ENCODE measurements around the gene TEP1.

Gene TEP1

DNA sequence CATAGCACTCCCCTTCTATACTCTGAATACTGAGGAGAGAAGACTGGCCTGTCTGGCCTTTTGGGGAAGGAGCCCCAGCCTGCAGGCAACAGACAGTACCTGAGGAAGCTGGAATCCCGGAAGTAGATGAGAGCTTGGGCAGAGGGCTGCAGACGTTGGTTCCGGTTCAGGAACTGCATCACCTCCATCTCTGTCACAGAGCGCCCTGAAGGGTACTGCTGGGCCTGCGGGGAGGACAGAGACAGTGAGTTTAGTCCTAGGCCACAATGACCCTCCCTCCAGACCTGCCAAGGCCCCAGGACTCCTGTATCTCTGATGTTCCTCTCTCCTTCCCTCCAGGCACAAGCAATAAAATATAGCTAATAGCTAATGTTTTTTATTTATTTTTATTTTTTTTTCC lies 28.4 kb downstream of the TEP1 start:
- Histone ChIP-seq H3K27me3 (ENCODE audit: insufficient read depth, low read length) (no peaks in the 10 kb centered on the region), H3K9ac (ENCODE audit: low read depth, low read length) (no peak overlapping the region), H3K36me3 (ENCODE audit: insufficient read depth, low read length) (peaks cover 80% of the 10 kb centered on the region), H3K4me1 (ENCODE audit: insufficient read depth, low read length) (peaks cover 3% of the 10 kb centered on the region; the same call in 1 of the 2 replicates), H3K4me3 (ENCODE audit: low read length) (no peak overlapping the region), H3K9me3 (ENCODE audit: insufficient read depth, low read depth, low read length) (no peaks in the 10 kb centered on the region), H3K27ac (ENCODE audit: low read depth, low read length) (no peak overlapping the region)
- 95% methylated on average over 5 of the region's 5 CpGs for WGBS

- H3K27me3 ChIP-seq (ENCODE audit: insufficient read depth, low read length) = no peaks in the 10 kb centered on the region
- H3K4me1 ChIP-seq (ENCODE audit: insufficient read depth, low read length) = peaks cover 3% of the 10 kb centered on the region; the same call in 1 of the 2 replicates
- no peak overlapping the region for H3K4me3 ChIP-seq (ENCODE audit: low read length)
- H3K27ac ChIP-seq (ENCODE audit: low read depth, low read length) = no peak overlapping the region
- H3K9ac ChIP-seq (ENCODE audit: low read depth, low read length) = no peak overlapping the region
- peaks cover 80% of the 10 kb centered on the region for H3K36me3 ChIP-seq (ENCODE audit: insufficient read depth, low read length)
- no peaks in the 10 kb centered on the region for H3K9me3 ChIP-seq (ENCODE audit: insufficient read depth, low read depth, low read length)
- 89% methylated on average over 7 of the region's 7 CpGs for WGBS
These were observed 29.0 kb downstream of the TEP1 start for GRCh38 chr14:20384321-20384720.

DNA sequence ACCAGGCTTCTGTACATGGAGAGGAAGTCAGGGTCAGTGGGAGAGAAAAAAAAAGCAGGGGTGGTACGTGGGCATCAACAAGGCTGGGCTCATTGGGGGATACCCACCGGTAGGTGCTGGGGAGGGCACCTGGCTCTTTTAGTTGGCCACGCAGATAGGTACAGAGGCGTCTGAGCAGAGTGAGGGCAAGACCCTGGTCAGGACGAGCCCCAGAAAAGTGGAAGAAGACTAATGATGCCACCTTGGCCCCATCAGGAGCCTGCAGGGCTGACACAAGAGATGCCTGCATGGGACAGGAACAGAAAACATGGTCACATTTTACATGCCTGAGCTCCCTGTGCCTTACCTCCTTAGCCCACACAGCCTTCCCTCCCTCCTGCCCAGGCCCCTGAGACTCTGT lies 29.7 kb downstream of the TEP1 start:
- WGBS = 90% methylated on average over 5 of the region's 5 CpGs
- no peaks in the 10 kb centered on the region for H3K9me3 ChIP-seq (ENCODE audit: insufficient read depth, low read depth, low read length)
- no peak overlapping the region for H3K9ac ChIP-seq (ENCODE audit: low read depth, low read length)
- H3K27ac ChIP-seq (ENCODE audit: low read depth, low read length) = no peak overlapping the region
- H3K36me3 ChIP-seq (ENCODE audit: insufficient read depth, low read length) = peaks cover 82% of the 10 kb centered on the region
- no peak overlapping the region for H3K4me3 ChIP-seq (ENCODE audit: low read length)
- peaks cover 3% of the 10 kb centered on the region; the same call in 1 of the 2 replicates for H3K4me1 ChIP-seq (ENCODE audit: insufficient read depth, low read length)
- no peaks in the 10 kb centered on the region for H3K27me3 ChIP-seq (ENCODE audit: insufficient read depth, low read length)

DNA sequence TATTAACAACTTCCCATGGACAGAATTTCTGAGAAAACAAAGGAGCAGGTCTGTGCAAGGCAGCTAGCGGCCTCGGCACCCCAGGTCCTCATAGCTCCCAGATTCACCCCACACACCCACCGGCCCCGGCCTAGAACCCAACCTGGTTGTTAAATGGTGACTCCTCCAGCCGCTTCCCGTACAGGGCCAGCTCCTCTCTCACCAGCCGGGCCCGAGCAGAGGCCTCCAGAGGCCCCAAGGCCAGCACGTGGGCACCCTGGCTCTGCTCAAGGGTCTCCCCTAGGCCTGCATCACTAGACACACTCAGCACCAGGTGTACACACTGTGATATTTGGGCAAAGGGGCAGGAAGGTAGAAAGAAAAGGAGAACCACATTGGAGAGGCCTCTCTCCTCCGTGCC lies 30.3 kb downstream of the TEP1 start:
- H3K9ac ChIP-seq (ENCODE audit: low read depth, low read length) = no peak overlapping the region
- no peaks in the 10 kb centered on the region for H3K9me3 ChIP-seq (ENCODE audit: insufficient read depth, low read depth, low read length)
- WGBS = 96% methylated on average over 10 of the region's 10 CpGs
- H3K27ac ChIP-seq (ENCODE audit: low read depth, low read length) = no peak overlapping the region
- no peak overlapping the region for H3K4me3 ChIP-seq (ENCODE audit: low read length)
- H3K4me1 ChIP-seq (ENCODE audit: insufficient read depth, low read length) = no peaks in the 10 kb centered on the region; the same call in 1 of the 2 replicates
- H3K27me3 ChIP-seq (ENCODE audit: insufficient read depth, low read length) = no peaks in the 10 kb centered on the region
- H3K36me3 ChIP-seq (ENCODE audit: insufficient read depth, low read length) = peaks cover 84% of the 10 kb centered on the region

- Histone ChIP-seq H3K9me3 (ENCODE audit: insufficient read depth, low read depth, low read length) (no peaks in the 10 kb centered on the region), H3K36me3 (ENCODE audit: insufficient read depth, low read length) (peaks cover 83% of the 10 kb centered on the region), H3K27ac (ENCODE audit: low read depth, low read length) (no peak overlapping the region), H3K4me1 (ENCODE audit: insufficient read depth, low read length) (no peaks in the 10 kb centered on the region; the same call in 1 of the 2 replicates), H3K27me3 (ENCODE audit: insufficient read depth, low read length) (no peaks in the 10 kb centered on the region), H3K9ac (ENCODE audit: low read depth, low read length) (no peak overlapping the region), H3K4me3 (ENCODE audit: low read length) (no peak overlapping the region)
- WGBS = 94% methylated on average over 12 of the region's 12 CpGs
These were observed 30.8 kb downstream of the TEP1 start for GRCh38 chr14:20382526-20382925.

GRCh38 chr14:20381341-20381740 lies 32.0 kb downstream of the TEP1 start:
- no peak overlapping the region for H3K4me3 ChIP-seq (ENCODE audit: low read length)
- H3K27ac ChIP-seq (ENCODE audit: low read depth, low read length) = no peak overlapping the region
- H3K4me1 ChIP-seq (ENCODE audit: insufficient read depth, low read length) = no peaks in the 10 kb centered on the region
- 94% methylated on average over 7 of the region's 7 CpGs for WGBS
- H3K36me3 ChIP-seq (ENCODE audit: insufficient read depth, low read length) = peaks cover 92% of the 10 kb centered on the region
- no peak overlapping the region for H3K9ac ChIP-seq (ENCODE audit: low read depth, low read length)
- H3K9me3 ChIP-seq (ENCODE audit: insufficient read depth, low read depth, low read length) = no peaks in the 10 kb centered on the region
- H3K27me3 ChIP-seq (ENCODE audit: insufficient read depth, low read length) = no peaks in the 10 kb centered on the region

- peaks cover 92% of the 10 kb centered on the region for H3K36me3 ChIP-seq (ENCODE audit: insufficient read depth, low read length)
- WGBS = 95% methylated on average over 6 of the region's 6 CpGs
- no peaks in the 10 kb centered on the region for H3K9me3 ChIP-seq (ENCODE audit: insufficient read depth, low read depth, low read length)
These were observed 32.6 kb downstream of the TEP1 start for GRCh38 chr14:20380681-20381080.

DNA sequence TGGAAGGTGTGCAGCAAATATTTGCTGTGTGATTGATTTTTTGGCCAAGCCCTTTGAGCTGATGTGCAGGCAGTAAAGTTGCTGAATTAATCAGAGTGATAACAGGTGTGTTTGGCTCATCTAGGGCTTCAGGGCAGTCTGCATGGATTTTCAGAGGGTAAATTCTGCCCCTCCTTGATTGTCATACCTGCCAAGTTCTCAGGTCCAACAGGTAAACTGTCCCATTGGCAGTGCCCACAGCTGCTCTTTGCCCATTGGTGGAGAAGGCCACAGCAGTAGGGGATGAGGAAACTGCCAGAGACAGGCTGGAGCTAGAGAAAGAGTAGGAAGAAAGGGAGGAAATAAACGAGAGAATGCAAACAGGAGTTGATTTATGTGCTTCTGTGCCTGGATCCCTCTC lies 33.6 kb downstream of the TEP1 start:
- Histone ChIP-seq H3K27me3 (ENCODE audit: insufficient read depth, low read length) (no peaks in the 10 kb centered on the region), H3K36me3 (ENCODE audit: insufficient read depth, low read length) (peaks cover 90% of the 10 kb centered on the region), H3K4me3 (ENCODE audit: low read length) (no peak overlapping the region), H3K9ac (ENCODE audit: low read depth, low read length) (no peak overlapping the region), H3K4me1 (ENCODE audit: insufficient read depth, low read length) (no peaks in the 10 kb centered on the region), H3K9me3 (ENCODE audit: insufficient read depth, low read depth, low read length) (no peaks in the 10 kb centered on the region), H3K27ac (ENCODE audit: low read depth, low read length) (no peak overlapping the region)
- 93% methylated on average over 1 of the region's 1 CpG for WGBS

More at GRCh38 chr14:20380681-20381080, 32.6 kb downstream of the TEP1 start:
- Histone ChIP-seq H3K27me3 (ENCODE audit: insufficient read depth, low read length) (no peaks in the 10 kb centered on the region), H3K27ac (ENCODE audit: low read depth, low read length) (no peak overlapping the region), H3K9ac (ENCODE audit: low read depth, low read length) (no peak overlapping the region), H3K4me1 (ENCODE audit: insufficient read depth, low read length) (no peaks in the 10 kb centered on the region), H3K4me3 (ENCODE audit: low read length) (no peak overlapping the region)

- Histone ChIP-seq H3K36me3 (ENCODE audit: insufficient read depth, low read length) (peaks cover 88% of the 10 kb centered on the region), H3K27ac (ENCODE audit: low read depth, low read length) (no peak overlapping the region), H3K4me1 (ENCODE audit: insufficient read depth, low read length) (no peaks in the 10 kb centered on the region), H3K27me3 (ENCODE audit: insufficient read depth, low read length) (no peaks in the 10 kb centered on the region), H3K4me3 (ENCODE audit: low read length) (no peak overlapping the region), H3K9me3 (ENCODE audit: insufficient read depth, low read depth, low read length) (no peaks in the 10 kb centered on the region), H3K9ac (ENCODE audit: low read depth, low read length) (no peak overlapping the region)
- WGBS = 97% methylated on average over 2 of the region's 2 CpGs
These were observed 36.1 kb downstream of the TEP1 start for GRCh38 chr14:20377171-20377570.

DNA sequence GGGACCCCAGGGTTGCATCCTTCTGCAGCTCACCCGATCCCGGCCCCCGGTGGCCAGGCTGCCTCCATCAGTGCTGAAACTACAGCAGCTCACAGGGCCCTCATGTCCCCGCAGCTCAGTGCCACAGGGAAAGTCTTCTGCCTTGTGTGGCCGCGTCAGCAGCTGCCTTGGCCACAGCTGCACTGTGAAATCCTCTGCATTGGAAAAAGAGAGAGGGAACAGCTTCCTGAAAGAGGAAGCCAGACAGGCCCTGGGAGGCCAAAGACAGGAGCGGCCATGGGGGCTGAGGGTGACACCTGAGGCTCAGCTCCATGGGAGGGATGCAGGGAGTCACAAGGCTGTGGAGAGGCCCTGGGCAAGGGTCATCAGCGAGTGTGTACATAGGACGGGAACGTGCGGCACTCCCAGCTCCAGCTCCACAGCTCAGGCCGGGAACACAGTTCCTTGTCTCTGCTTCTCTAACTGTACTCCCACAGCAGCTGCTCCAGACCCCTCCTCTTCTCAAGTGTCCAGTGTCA lies 37.2 kb downstream of the TEP1 start:
- H3K4me1 ChIP-seq (ENCODE audit: insufficient read depth, low read length) = no peaks in the 10 kb centered on the region
- 96% methylated on average over 12 of the region's 12 CpGs for WGBS
- H3K27me3 ChIP-seq (ENCODE audit: insufficient read depth, low read length) = no peaks in the 10 kb centered on the region
- no peak overlapping the region for H3K9ac ChIP-seq (ENCODE audit: low read depth, low read length)
- H3K27ac ChIP-seq (ENCODE audit: low read depth, low read length) = no peak overlapping the region
- H3K4me3 ChIP-seq (ENCODE audit: low read length) = no peak overlapping the region
- H3K36me3 ChIP-seq (ENCODE audit: insufficient read depth, low read length) = peaks cover 89% of the 10 kb centered on the region
- H3K9me3 ChIP-seq (ENCODE audit: insufficient read depth, low read depth, low read length) = no peaks in the 10 kb centered on the region

DNA sequence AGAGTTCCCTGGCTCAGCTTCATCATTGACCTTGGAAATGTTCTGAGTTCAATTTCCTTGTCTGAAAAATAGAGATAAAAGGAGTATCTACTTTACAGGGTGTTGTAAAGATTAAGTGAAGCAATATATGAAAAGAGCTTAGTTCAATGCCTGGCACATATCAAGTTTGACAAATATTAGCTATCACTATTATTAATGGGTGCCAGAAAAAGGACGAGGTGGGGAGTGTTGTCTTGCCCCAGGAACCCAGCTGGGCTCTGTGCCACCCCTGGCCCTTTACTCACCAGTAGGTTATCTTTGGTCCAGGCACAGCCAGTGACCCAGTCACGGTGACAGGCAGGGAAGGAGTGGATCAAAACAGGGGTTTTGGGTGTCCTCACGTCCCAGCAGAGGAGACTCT lies 37.8 kb downstream of the TEP1 start:
- no peaks in the 10 kb centered on the region for H3K4me1 ChIP-seq (ENCODE audit: insufficient read depth, low read length)
- 91% methylated on average over 3 of the region's 3 CpGs for WGBS
- H3K4me3 ChIP-seq (ENCODE audit: low read length) = no peak overlapping the region
- no peak overlapping the region for H3K27ac ChIP-seq (ENCODE audit: low read depth, low read length)
- no peaks in the 10 kb centered on the region for H3K27me3 ChIP-seq (ENCODE audit: insufficient read depth, low read length)
- H3K36me3 ChIP-seq (ENCODE audit: insufficient read depth, low read length) = peaks cover 89% of the 10 kb centered on the region
- no peak overlapping the region for H3K9ac ChIP-seq (ENCODE audit: low read depth, low read length)
- no peaks in the 10 kb centered on the region for H3K9me3 ChIP-seq (ENCODE audit: insufficient read depth, low read depth, low read length)

DNA sequence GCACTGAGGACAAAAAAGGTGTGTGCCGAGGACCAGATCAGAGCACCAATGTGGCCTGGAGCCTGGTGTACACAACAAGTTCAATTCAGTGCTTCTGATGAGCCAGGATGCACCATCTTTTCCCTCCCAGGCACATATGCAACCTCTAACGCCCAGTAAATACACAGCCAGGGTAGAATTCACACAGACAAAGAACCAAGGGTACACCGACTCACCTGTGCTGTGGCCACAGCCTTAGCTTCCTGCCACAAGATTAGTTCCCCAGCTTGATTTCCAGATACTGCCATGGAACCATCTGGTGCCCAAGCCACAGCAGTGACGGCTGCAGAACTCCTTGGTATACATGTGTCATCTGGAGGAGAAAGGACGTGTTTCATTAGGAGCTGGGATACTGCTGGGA lies 40.5 kb downstream of the TEP1 start:
- WGBS = 93% methylated on average over 5 of the region's 5 CpGs
- H3K4me1 ChIP-seq (ENCODE audit: insufficient read depth, low read length) = no peaks in the 10 kb centered on the region
- H3K27ac ChIP-seq (ENCODE audit: low read depth, low read length) = no peak overlapping the region
- no peaks in the 10 kb centered on the region for H3K27me3 ChIP-seq (ENCODE audit: insufficient read depth, low read length)
- no peaks in the 10 kb centered on the region for H3K9me3 ChIP-seq (ENCODE audit: insufficient read depth, low read depth, low read length)
- H3K36me3 ChIP-seq (ENCODE audit: insufficient read depth, low read length) = peaks cover 85% of the 10 kb centered on the region
- H3K9ac ChIP-seq (ENCODE audit: low read depth, low read length) = no peak overlapping the region
- H3K4me3 ChIP-seq (ENCODE audit: low read length) = no peak overlapping the region

All from HUES64 (cell line).